ENCODE measurements around the gene C1orf141. TPM values are rescaled to one million over a fixed set of nuclear protein-coding genes. Genes with fewer than 3 reads are reported as not detected.

The C1orf141 gene
- total RNA-seq, 4 donors from 2014 or later = not detected

DNA sequence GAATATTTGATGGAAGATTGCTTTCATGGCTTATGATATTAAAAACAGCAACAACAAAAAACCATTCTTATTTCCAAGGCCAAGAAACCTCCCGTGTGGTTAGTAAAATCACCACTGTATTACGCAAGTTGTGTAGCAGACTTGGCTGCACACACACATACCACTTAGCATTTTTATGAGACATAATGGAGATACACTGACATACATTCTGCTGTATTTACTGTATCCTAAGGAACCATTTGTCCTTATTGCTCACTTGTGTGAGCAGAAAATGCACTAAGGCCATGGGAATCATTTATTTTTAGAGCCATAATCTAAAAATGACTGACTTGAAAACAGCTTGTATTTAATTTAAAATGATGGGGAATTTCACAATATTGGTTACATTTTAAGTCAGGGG lies 584 bp upstream of the C1orf141 start:
- H3K27ac ChIP-seq = no peak overlapping the region
- H3K36me3 ChIP-seq = no peaks in the 10 kb centered on the region
- peaks cover 0 to 13% (median 0%) of the 10 kb centered on the region in 4 donors for H3K4me1 ChIP-seq
- H3K9me3 ChIP-seq = no peaks in the 10 kb centered on the region
- DNase-seq = no peak
- H3K4me3 ChIP-seq = no peak overlapping the region
- no peaks in the 10 kb centered on the region for H3K27me3 ChIP-seq
- TF ChIP-seq CTCF (IDR thresholded peaks at IDR 0.05) = no peak
- TF ChIP-seq POLR2A (IDR thresholded peaks at IDR 0.05) = no peak

GRCh38 chr1:67133177-67133576 lies 1.6 kb downstream of the C1orf141 start:
- Histone ChIP-seq H3K27me3 (no peaks in the 10 kb centered on the region), H3K9me3 (no peaks in the 10 kb centered on the region), H3K4me3 (no peak overlapping the region), H3K27ac (no peak overlapping the region), H3K36me3 (no peaks in the 10 kb centered on the region), H3K4me1 (peaks cover 0 to 13% (median 0%) of the 10 kb centered on the region in 4 donors)
- no peak for TF ChIP-seq CTCF (IDR thresholded peaks at IDR 0.05)
- TF ChIP-seq POLR2A (IDR thresholded peaks at IDR 0.05) = no peak
- DNase-seq = no peak

DNA sequence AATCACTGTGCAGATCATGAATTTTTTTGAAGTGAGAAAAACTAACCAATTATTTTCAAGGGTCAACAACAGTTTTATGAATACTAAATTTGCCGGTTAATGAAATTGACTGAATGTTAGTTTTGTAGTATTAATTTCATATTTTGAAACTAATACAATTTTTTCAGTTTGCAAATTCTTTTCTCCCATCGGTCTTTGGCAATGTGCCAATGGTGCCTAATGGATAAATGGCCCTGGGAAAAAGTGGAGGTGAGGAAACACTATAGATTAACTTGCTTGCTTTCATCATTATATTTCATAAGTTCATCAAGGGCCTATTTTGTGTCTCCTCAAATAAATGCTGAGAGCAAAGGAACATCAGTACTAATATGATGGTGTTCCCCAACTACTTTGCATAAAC lies 4.1 kb downstream of the C1orf141 start:
- Histone ChIP-seq H3K4me3 (no peak overlapping the region), H3K9me3 (no peaks in the 10 kb centered on the region), H3K4me1 (no peaks in the 10 kb centered on the region), H3K27me3 (no peaks in the 10 kb centered on the region), H3K27ac (no peak overlapping the region), H3K36me3 (no peaks in the 10 kb centered on the region)
- TF ChIP-seq POLR2A (IDR thresholded peaks at IDR 0.05) (no peak), CTCF (IDR thresholded peaks at IDR 0.05) (no peak)
- DNase-seq = no peak

DNA sequence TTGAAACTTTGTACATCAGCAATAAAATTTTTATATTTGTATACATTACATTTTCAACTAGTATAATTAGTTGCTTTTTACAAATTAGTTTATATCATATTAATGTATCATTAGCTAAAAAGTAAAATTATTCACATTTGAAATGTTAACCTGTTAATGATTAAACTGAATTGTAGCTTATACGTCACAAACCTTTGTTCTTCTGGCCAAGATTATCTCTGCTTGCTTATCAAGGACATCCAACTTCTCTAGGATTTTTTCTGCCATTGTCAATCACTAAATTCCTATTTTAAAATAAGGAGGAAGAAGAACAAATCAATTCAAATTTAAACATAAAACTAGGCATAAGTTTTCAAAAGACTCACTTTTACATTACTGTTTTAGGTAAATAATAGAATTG lies 7.8 kb downstream of the C1orf141 start:
- Histone ChIP-seq H3K4me3 (no peak overlapping the region), H3K4me1 (no peaks in the 10 kb centered on the region), H3K27me3 (no peaks in the 10 kb centered on the region), H3K36me3 (no peaks in the 10 kb centered on the region), H3K27ac (no peak overlapping the region), H3K9me3 (no peaks in the 10 kb centered on the region)
- TF ChIP-seq POLR2A (IDR thresholded peaks at IDR 0.05) = no peak
- TF ChIP-seq CTCF (IDR thresholded peaks at IDR 0.05) = no peak
- DNase-seq = no peak

GRCh38 chr1:67126111-67126746 lies 8.5 kb downstream of the C1orf141 start:
- Histone ChIP-seq H3K4me3 (no peak overlapping the region), H3K27ac (no peak overlapping the region), H3K4me1 (no peaks in the 10 kb centered on the region), H3K36me3 (no peaks in the 10 kb centered on the region), H3K9me3 (no peaks in the 10 kb centered on the region), H3K27me3 (no peaks in the 10 kb centered on the region)
- DNase-seq = no peak
- TF ChIP-seq CTCF (IDR thresholded peaks at IDR 0.05) = no peak
- TF ChIP-seq POLR2A (IDR thresholded peaks at IDR 0.05) = no peak

- Histone ChIP-seq H3K27me3 (no peaks in the 10 kb centered on the region), H3K9me3 (no peaks in the 10 kb centered on the region), H3K4me1 (no peaks in the 10 kb centered on the region), H3K4me3 (no peak overlapping the region), H3K36me3 (no peaks in the 10 kb centered on the region), H3K27ac (no peak overlapping the region)
- no peak for DNase-seq
- TF ChIP-seq POLR2A (IDR thresholded peaks at IDR 0.05) = no peak
These were observed 10.3 kb downstream of the C1orf141 start for GRCh38 chr1:67124455-67124854.
